Stimulated activated CD8-positive, alpha-beta memory T cell treated with anti-CD3 and anti-CD28 coated beads, Interleukin-7, amount 100 ng/mL, for 48 hours (primary cell): ENCODE data around the gene PSMA7.

Experiments
- DNase-seq, 2 donors: peaks; one replicate each; pipeline ENCODE4 v3.0.0-alpha.2; 2020; ENCODE audit warnings: low read depth in 1 of 2; ENCODE audit errors: extremely low read depth in 1 of 2

The PSMA7 gene

DNA sequence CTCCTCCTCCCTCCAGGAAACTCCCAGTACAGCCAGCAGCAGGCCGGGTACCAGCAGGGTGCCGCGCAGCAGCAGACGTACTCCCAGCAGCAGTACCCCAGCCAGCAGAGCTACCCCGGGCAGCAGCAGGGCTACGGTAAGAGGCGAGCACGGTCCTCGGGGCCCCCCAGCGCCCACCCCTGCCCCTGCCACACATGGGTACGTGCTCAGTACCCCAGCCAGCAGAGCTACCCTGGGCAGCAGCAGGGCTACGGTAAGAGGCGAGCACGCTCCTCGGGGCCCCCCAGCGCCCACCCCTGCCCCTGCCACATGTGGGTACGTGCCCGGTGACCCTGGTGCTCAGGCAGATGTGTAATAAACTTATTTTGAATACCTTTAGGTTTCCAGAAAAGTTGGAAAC is 29.5 kb upstream of the PSMA7 start:
- no peak for DNase-seq

DNA sequence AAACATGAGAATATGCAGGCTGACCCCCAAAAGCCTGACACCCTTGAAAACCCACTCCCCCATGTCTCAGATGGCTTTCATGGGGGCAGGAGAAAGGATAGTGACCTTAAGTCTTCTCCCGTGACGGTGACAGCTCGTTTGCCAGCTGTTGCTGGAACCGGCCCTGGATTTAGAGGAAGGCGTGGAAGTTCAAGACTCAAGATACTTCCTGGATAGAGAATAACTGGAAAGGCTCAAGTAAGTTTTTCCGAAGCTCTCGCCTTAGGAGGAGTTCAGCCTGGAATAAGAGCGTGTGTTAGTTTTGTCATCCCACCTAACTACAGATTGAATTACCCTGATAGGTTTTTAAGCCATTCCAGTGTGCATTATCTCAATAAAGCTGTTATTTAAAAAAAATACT is 28.1 kb upstream of the PSMA7 start:
- DNase-seq = no peak

DNA sequence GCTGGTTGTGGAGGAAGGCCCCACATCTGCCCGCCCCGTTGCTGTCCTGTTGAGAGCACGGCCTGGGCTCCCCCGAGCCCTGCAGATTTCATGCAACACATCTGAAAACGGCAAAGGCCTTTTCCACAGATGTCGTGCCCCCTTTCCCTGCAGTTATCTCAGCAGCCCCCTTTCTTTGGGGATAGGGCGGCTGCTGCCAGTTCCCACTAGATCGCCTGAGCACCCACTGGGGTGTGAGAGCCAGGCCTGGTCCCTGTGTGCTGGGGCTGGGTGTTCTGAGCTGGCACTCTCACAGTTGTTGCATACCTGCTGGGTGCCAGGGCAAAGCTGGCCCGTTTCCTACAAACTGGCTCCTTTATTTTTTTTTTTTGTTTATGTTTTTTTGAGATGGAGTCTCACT is 27.3 kb upstream of the PSMA7 start:
- no peak for DNase-seq

DNA sequence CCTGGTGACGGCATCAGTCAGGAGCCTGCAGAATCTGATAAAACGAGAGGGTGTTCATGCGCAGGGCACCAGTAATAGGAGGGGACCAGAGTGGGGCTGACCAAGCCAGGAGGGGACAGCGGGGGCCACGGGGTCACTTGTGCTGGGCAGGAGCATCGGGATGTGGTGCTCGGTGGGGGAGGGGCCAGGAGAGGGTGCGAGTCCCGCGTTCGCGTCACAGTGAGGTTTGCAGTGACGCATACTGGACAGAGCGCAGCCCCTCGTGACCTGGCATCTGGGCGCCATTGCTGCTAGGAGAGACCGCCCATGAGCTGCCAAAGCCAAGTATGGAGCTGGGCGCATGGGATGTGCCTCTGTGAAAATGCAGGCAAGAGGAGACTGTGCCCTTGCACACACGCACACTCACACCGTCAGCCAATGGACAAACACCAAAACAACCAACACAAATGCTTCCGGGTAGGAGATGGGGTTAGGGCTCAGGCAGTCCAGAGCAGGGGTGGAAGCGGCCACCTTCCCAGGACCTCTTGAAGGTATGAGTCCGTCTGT is 25.8 kb upstream of the PSMA7 start:
- DNase-seq = no peak

DNA sequence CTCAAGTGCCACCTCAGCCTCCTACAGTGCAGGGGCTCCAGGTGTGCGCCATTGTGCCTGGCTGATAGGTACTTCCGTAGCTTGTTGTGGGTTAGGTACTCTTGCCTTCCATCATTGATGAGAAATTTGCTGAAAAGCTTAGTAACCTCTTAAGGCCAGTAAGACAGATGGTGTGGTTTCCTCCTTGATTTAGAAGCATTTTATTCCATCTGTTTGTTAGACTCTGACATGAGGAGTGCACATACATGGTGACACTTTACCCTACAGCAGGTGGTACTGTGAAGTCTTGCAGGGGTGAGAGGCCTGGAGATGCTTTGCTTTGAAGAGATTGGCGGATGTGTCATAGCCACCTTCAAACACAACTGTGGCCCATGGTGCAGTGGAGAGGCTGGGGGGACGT is 24.9 kb upstream of the PSMA7 start:
- no peak for DNase-seq

DNA sequence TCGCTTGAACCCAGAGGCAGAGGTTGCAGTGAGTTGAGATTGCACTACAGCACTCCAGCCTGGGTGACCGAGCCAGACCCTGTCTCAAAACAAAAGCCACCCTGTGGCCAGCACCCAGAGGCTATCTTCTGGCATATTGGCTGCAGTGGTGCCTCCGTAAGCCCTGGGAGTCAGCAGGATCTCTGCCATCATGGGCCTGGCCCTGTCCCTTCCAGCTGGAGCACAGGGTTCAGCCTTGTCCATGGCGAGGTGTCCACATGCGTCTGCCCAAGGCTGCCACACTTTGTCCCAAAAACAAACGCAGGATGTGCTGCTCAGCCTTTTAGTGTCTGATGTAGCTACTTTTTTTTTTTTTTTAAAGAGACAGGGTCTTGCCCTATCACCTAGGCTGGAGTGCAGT is 24.3 kb upstream of the PSMA7 start:
- DNase-seq = no peak

DNA sequence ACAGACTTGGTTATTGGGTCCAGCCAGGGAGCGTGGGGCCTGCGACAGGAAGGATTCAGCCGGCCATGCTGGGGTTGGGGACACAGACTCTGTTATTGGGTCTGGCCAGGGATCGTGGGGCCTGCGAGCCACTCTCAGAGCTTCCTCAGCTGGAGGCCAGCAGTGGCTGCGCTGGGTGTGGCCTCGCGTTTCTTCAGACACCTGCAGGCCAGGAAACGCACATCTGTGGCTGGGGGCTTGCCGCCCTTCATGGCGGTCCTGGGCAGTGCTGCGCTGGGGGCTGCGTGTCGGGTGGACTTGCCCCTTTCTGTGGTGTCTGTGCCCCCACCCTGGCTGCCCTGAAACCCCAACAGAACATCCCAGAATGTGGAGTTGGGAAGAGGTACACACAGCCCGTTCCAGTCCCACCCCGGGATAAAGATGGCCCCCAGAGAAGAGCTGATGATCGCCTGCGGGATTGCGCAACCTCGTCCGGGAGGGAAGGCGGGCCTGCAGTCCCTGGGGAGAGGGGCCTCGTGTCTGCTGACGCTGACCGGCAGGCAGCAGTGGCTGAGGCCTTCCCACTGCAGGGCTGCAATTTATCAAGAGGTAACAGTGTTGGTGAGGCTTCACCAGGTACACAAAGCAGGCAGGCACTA is 22.7 kb upstream of the PSMA7 start:
- DNase-seq = no peak

DNA sequence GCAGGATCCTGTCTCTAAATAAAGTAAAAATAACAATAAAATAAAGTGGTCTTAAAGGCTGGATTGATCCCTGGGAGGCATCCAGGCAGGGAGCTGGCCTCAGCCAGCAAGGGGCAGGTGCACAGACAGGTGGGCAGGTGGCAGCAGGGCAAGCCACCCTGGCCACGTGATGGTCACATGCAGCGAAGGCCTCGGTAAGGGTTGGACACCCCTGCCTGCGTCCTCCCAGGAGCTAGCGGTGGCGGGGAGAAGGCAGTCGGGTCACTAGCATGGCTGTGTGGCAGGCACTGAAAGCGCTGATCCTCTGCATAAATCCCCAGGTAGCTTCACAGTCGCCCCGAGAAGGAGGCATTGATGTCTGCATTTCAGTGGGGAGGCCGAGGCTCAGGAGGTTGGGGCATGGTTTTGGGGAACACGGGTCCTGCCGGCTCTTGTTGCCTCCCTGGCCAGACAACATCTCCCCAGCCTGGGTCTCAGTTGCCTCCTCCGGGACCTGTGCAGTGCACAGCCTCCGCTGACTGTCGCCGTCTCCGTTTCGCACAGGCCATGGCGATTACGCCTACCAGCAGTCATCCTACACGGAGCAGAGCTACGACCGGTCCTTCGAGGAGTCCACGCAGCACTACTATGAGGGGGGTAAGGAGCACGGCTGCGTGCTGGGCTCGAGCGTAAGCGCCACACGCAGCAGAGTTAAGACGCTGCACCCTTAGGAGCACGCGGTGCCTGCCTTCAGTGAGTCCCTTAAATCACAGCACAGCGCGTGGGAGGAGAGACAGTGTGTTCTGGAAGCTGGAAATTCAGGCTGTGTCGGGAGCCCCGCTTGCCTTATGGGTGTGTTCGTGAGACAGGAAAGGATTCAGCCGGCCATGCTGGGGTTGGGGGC is 21.9 kb upstream of the PSMA7 start:
- DNase-seq = no peak

DNA sequence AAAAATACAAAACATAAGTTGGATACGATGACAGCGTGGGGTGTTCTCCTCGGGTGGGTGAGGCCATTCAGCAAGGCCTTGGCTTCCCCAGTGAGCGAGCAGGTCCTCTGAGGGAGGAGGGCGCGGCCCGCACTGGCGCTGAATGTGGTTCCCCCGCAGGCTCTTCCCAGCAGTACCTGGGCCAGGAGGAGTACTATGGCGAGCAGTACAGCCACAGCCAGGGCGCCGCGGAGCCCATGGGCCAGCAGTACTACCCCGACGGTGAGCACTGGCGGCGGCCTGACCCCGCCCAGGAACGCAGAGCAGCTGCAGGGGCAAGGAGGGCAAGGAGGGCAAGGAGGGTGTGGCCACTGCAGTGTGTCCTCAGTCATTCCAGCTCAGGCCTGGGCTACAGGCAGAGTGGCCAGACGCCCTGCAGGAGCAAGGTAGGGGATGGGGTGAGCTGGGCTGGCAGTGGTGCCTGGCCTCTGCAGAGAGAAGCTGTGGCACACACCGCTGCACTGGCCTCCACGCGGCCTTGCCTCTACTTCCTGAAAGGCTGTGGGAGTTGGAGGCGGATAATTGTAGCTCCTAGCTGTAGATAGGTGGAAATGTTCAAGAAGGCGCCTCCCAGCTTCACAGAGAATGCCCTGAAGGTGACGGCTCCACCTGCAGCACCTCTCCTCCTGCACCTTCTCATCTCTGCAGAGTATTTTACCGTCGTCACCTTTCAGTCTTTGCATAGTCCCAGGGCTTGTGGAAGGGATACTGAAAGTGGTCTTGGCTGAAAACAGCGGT is 21.0 kb upstream of the PSMA7 start:
- DNase-seq = no peak

DNA sequence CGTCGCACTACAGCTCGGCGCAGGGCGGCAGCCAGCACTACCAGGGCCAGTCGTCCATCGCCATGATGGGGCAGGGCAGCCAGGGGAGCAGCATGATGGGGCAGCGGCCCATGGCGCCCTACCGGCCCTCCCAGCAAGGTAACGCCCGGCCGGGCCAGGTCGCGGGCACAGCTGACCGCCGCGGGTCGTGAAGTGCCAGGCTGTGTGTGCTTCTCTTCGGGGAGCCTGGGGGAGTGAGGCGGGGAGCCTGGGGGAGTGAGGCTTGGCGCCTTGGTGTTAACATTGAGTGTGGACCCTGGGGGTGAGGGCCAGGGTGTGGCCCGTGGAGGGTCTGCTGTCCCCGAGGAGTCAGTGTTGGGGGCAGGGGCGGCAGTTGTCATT is 20.3 kb upstream of the PSMA7 start:
- no peak for DNase-seq

DNA sequence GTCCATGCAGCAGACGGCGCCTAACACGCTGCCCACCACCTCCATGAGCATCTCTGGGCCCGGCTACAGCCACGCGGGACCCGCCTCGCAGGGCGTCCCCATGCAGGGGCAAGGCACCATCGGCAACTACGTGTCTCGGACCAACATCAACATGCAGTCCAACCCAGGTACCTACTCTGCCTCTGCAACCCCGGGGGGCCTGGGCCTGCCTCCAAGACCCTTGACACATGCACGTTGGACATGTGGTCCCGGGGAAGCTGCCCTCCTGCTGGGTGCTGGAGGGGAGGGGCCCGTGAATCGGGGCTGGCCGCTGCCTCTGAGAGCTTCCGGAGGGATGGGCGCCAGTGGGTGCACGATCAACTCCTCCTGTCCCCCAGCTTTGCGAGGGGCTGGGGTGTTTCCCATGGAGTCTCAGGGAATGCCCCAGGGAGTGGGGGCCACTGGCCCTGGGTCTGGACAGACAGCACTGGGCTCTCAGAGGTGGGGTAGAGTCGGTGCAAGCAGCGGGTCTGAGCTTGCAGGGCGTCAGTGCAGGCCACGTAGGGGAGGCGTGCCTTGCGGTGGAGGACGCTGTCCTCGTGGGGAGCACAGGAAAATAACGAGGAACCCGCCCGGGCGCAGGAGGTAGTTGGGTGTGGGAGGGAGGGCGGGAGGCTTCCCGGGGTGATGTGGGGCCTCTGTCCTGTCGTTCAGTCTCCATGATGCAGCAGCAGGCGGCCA is 19.7 kb upstream of the PSMA7 start:
- DNase-seq = no peak

DNA sequence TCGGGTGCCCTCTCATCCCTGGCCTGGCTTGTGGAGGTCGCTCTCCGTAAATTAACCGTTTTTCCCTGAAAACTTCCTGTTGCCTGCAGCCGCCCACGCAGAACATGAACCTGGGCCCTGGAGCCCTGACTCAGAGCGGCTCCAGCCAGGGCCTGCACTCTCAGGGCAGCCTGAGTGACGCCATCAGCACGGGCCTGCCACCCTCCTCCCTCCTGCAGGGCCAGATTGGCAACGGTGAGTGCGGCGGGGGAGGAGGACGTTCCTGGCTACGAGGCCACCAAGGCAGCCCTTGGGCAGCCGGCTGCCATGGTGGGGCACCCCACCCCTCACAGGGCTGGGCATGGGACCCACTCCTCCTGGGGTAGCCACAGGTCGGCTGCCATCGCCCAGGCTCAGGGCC is 18.2 kb upstream of the PSMA7 start:
- no peak for DNase-seq

DNA sequence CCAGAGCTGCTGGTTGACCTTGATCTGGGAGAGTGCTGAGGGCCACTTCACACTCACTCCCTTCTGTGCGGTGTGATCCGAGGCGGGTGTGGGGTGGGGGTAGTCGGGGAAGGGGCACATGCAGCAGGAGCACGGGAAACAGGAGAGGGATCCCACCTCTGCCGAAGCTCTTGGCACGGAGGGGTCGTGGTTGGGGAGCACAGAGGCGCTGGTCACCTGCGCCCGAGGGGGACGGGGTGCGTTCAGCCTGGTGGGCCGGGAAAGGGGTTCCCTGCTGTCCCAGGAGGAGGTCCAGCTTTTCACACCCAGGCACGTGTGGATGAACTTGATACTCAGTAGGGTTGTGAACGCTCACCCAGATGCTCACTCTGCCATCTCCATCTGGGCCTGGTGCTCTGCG is 17.7 kb upstream of the PSMA7 start:
- DNase-seq = no peak

DNA sequence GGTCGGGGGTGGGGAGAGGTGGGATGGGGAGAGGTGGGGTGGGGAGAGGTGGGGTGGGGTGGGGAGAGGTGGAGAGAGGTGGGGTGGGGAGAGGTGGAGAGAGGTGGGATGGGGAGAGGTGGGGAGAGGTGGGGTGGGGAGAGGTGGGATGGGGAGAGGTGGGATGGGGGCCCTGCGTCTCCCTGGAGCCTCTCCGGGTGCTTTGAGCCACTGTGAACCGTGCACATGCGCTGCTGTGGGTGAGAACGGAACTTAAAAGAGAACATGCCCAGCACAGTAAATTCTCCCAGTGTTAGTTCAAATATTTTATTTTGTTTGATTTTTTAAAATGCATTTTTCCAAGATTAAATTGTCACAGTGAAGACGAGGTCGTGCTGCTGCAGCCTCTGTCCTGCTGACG is 17.1 kb upstream of the PSMA7 start:
- DNase-seq = no peak

DNA sequence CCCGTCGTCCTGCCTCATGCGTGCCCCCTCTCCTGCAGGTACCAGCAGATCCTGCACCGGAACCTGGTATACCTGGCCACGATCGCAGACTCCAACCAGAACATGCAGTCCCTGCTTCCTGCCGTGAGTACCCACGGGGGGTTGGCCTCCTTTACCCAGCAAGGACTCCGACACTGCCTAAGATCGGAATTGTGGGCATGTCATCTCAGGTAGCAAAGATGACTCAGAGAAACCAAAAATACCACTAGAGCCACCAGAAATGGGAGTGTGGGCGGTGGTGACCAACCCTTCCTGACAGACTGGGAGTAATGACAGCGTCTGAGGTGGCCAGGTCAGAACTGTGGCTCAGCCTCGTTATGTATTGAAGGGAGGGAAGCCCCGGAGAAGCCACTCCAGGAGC is 16.6 kb upstream of the PSMA7 start:
- DNase-seq = peak; percentile 67 to 85

DNA sequence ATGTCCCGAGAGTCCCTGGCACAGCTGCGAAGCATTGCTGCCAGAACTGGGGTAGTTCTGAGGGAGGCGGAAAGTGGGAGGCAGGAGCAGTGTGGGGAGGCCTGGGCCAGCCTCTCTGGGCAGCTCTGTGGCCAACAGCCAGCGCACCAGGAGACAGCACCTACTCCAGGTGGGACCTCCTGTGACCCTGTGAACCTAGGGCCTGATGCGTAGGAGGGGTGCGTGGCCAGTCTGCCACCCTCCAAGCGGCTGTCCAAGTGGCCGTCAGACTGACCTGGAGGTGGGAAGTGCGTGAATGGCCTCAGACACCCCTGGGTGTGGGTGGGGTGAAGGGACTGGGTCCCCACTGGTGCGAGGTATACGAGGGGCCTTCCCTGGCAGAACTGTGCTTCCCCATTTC is 15.9 kb upstream of the PSMA7 start:
- DNase-seq = no peak

DNA sequence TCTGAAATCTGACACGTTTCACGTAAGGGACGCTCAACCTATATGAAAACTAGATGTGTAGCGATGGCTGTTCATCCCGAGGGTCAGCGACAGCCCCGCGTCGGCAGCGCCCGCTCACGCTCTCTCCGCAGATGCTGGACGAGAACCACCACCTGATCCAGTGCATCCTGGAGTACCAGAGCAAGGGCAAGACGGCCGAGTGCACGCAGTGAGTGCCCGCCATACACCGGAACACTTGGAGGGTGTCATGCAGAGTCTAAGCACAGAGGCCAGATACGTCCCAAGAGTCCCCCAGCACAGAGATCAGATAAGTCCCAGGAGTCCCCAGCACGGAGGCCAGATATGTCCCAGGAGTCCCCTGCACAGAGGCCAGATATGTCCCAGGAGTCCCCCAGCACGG is 15.3 kb upstream of the PSMA7 start:
- no peak for DNase-seq

DNA sequence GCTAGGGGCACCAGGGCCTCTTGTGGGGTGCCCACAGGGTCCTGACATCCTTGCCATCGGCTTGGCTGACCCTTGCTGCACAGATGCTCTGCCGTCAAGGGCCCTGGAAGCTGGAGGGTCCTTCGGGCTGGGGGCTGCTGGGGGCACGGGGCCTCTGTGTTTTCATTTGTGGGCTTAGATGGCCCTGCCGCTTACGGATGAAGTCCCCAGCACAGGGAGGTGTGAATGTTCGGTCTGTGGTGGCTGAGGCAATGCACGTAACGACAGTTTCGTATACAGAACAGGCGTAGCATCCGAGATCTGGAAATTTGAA is 14.8 kb upstream of the PSMA7 start:
- no peak for DNase-seq

DNA sequence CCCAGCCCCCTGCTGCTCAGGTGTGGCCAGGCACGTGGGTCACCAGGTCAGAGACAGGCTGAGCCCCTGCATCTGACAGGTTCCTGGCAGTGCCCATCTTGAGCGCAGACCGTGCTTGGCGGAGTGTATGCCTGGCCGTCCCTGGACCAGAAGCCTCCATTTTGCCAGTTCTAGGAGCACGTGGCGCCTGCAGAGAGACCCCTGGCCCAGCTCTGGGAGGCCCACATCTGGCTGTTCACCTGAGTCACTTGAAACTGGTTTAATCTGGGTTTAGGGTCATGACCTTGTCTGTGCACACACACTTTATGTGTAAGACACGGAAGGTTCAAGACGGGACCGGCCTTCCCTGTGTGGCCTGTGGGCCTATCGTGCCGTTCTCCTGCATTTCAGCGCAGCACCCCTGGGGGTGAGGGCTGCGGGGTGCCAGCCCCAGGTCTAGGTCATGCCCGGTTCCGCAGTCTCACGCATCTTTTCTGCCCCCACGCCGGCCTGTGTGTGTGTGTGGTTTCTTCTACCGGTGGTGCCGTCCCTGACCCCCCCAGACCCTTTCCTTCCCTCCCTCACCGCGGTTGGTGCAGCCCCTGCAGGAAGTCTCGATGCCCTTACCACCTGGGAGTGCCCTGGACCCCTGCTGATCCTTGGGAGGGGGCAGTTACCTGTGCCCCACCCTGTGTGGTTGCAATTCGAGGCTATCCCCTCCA is 14.3 kb upstream of the PSMA7 start:
- no peak for DNase-seq

DNA sequence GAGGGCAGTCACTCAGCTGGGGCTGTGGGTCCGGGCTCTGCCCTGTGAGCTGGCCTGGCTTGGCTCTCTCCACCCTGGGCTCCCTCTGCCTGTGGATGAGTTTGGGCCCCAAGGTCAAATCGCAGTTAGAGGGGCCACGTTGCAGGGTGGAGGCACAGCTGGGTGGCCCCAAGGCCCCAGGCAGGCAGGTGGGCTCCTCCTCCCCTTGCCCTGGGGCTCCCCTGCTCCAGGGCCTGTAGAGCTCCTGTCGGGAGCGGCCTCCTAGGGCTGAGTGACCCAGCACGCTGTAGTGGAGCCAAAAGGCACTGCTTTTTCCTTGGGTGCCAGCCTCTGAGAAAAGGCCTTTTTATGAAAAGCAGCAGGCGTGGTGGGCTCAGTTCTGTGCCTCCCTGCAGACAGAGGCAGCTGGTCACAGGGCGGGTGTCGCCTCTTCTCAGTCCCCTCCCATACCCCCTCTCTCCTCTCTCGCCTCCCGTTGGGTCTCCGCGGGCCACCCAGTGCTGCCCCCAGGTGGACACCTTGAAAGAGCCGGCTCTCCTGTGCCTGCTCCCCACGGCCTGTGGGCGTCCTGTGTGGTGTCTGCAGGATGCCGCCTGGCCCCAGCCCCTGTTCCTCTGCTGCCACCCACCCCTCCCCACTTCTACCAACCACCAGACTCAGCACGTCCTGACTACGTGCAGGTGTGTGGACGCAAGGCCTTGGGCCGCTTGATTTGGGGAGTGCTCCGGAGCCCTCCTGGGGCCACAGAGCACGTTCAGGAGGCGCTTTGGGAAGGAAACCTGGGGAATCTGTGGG is 13.6 kb upstream of the PSMA7 start:
- DNase-seq = peak in 1 of 2 donors; percentile 64
